Measurements from ENCODE around the gene KPNA1. TPM values are rescaled to one million over a fixed set of nuclear protein-coding genes. Genes with fewer than 3 reads are reported as not detected.

KPNA1 gene
- total and polyA plus RNA-seq, 2 of the 13 experiments (the other 11 are each of a cell fraction or from before 2014, with no cell fraction given), result 15.4 to 30.0 TPM

GRCh38 chr3:122391681-122392446, 122.9 kb downstream of the KPNA1 start (continued):
- no peak for TF ChIP-seq ZNF646 (CRISPR knock-in tag; IDR thresholded peaks at IDR 0.05)
- TF ChIP-seq ZC3H4 (CRISPR knock-in tag; IDR thresholded peaks at IDR 0.05; ENCODE audit: borderline replicate concordance), result no peak
- TF ChIP-seq FOSL1 (CRISPR knock-in tag; IDR thresholded peaks at IDR 0.05; ENCODE audit: borderline replicate concordance), result no peak
- TF ChIP-seq ZNF660 (CRISPR knock-in tag; IDR thresholded peaks at IDR 0.05; ENCODE audit: borderline replicate concordance, low read depth), result no peak
- TF ChIP-seq ZNF138 (CRISPR knock-in tag; IDR thresholded peaks at IDR 0.05; ENCODE audit: low read depth), result no peak
- no peak for TF ChIP-seq KDM5B (CRISPR knock-in tag; IDR thresholded peaks at IDR 0.05; ENCODE audit: borderline replicate concordance)
- peak; percentile 43; the same call in 1 of the 2 replicates for TF ChIP-seq ZNF644 (CRISPR knock-in tag; IDR thresholded peaks at IDR 0.05; ENCODE audit: low read depth)
- 0 out of 2 replicates have a peak, but pooled peaks have one; percentile 16 for TF ChIP-seq DRAP1 (CRISPR knock-in tag; IDR thresholded peaks at IDR 0.05)
- 0 out of 2 replicates have a peak, but pooled peaks have one; percentile 31 for TF ChIP-seq ARNT2 (CRISPR knock-in tag; IDR thresholded peaks at IDR 0.05; ENCODE audit: low read depth)
- TF ChIP-seq ZNF740 (CRISPR knock-in tag; IDR thresholded peaks at IDR 0.05), result no peak
- TF ChIP-seq GLMP (CRISPR knock-in tag; IDR thresholded peaks at IDR 0.05; ENCODE audit: borderline replicate concordance), result no peak
- no peak for TF ChIP-seq ZNF580 (CRISPR knock-in tag; IDR thresholded peaks at IDR 0.05; ENCODE audit: borderline replicate concordance, low read depth)
- TF ChIP-seq SIN3A (IDR thresholded peaks at IDR 0.05; ENCODE audit: borderline replicate concordance, low read depth, low read length), result no peak
- TF ChIP-seq SCMH1 (CRISPR knock-in tag; IDR thresholded peaks at IDR 0.05; ENCODE audit: borderline replicate concordance), result no peak
- TF ChIP-seq FOXP4 (CRISPR knock-in tag; IDR thresholded peaks at IDR 0.05), result peak; percentile 46; the same call in 1 of the 2 replicates
- TF ChIP-seq SIN3B (IDR thresholded peaks at IDR 0.05; ENCODE audit: low read length), result no peak
- no peak for TF ChIP-seq ZNF724P (CRISPR knock-in tag; IDR thresholded peaks at IDR 0.05; ENCODE audit: borderline replicate concordance)
- TF ChIP-seq SALL1 (CRISPR knock-in tag; IDR thresholded peaks at IDR 0.05), result peak; percentile 27; the same call in 1 of the 2 replicates

Data from HepG2 (cell line).